SK-N-SH (cell line): ENCODE data around the gene TBL3. TPM values are rescaled to one million over a fixed set of nuclear protein-coding genes. Genes with fewer than 3 reads are reported as not detected.

Experiments
- CTCF ChIA-PET: fragments of 300-600, 350-600 bp; formaldehyde crosslinking; extraction: SDS; loops from one replicate; lab custom pipeline; 2021; lab: Yijun Ruan, JAX
- POLR2A ChIA-PET: fragments of 350-600 bp; sonication (Branson Sonifier 250); formaldehyde crosslinking; extraction: SDS; loops from one replicate; lab custom pipeline; 2020; ENCODE audit warnings: antibody characterized with exemption, inconsistent platforms; lab: Yijun Ruan, JAX
- DNase-seq: peaks from one replicate; pipeline ENCODE4 v3.0.0; 2012
- H2AFZ ChIP-seq: fragments of 200-600 bp; sonication (generic); 2 replicates; pipeline ENCODE4 v1.8.1; 2016; ENCODE audit warnings: antibody characterized with exemption, mild to moderate bottlenecking, low read depth
- H3F3A ChIP-seq: fragments of 200-600 bp; sonication (generic); replicated peaks from 2 replicates; pipeline ENCODE3; 2016; ENCODE audit warnings: antibody characterized with exemption, mild to moderate bottlenecking; ENCODE audit not compliant: insufficient read depth
- H3K27ac ChIP-seq, 2 experiments: fragments of 200-500 bp in 1 of 2; fragments of 200-600 bp in 1 of 2; sonication (Bioruptor generic) in 1 of 2; sonication (generic), shearing (Covaris generic) in 1 of 2; 2 replicates each; pipeline versions ENCODE4 v1.5.1 to v1.6.1; 2014 to 2016; ENCODE audit warnings: low read depth in 2 of 2, inconsistent platforms in 1 of 2, low read length in 1 of 2, mild to moderate bottlenecking in 1 of 2, mixed read lengths in 1 of 2
- H3K27me3 ChIP-seq: fragments of 200-600 bp; sonication (generic), shearing (Covaris generic); 2 replicates; pipeline ENCODE4 v1.6.1; 2016; ENCODE audit warnings: mixed run types; ENCODE audit not compliant: insufficient read depth
- H3K36me3 ChIP-seq, 2 experiments: fragments of 200-500 bp in 1 of 2; fragments of 200-600 bp in 1 of 2; sonication (Bioruptor generic) in 1 of 2; sonication (generic) in 1 of 2; replicated peaks in 1 of 2; 2 replicates each; pipeline versions ENCODE3 to v1.5.1; 2014 to 2016; ENCODE audit warnings: low read length in 1 of 2, mild to moderate bottlenecking in 1 of 2; ENCODE audit not compliant: insufficient read depth in 2 of 2, control insufficient read depth in 1 of 2
- H3K4me1 ChIP-seq, 2 experiments: fragments of 200-500 bp in 1 of 2; fragments of 200-600 bp in 1 of 2; sonication (Bioruptor generic) in 1 of 2; sonication (generic), shearing (Covaris generic) in 1 of 2; 2 replicates each; pipeline versions ENCODE4 v1.5.1 to v1.6.1; 2014 to 2016; ENCODE audit warnings: low read depth in 1 of 2, low read length in 1 of 2, mixed run types in 1 of 2; ENCODE audit not compliant: insufficient read depth in 2 of 2, control insufficient read depth in 1 of 2
- H3K4me2 ChIP-seq: fragments of 200-600 bp; sonication (generic), shearing (Covaris generic); 2 replicates; pipeline ENCODE4 v1.6.1; 2017; ENCODE audit warnings: mixed run types
- H3K4me3 ChIP-seq, 2 experiments: fragments of 200-500 bp in 1 of 2; fragments of 200-600 bp in 1 of 2; sonication (Bioruptor generic) in 1 of 2; sonication (generic), shearing (Covaris generic) in 1 of 2; 2 replicates each; pipeline versions ENCODE4 v1.5.1 to v1.8.1; 2014 to 2016; ENCODE audit warnings: low read depth in 2 of 2, inconsistent platforms in 1 of 2, low read length in 1 of 2, mild to moderate bottlenecking in 1 of 2, mixed read lengths in 1 of 2, moderate library complexity in 1 of 2
- H3K79me2 ChIP-seq: fragments of 200-600 bp; sonication (generic); 2 replicates; pipeline ENCODE4 v1.8.1; 2017; ENCODE audit warnings: mild to moderate bottlenecking; ENCODE audit not compliant: insufficient read depth
- H3K9ac ChIP-seq: fragments of 200-600 bp; sonication (generic); 2 replicates; pipeline ENCODE4 v1.6.1; 2017; ENCODE audit warnings: mixed run types
- H3K9me2 ChIP-seq: fragments of 200-600 bp; sonication (generic); 2 replicates; pipeline ENCODE4 v1.6.1; 2017; ENCODE audit warnings: mixed run types
- H3K9me3 ChIP-seq: fragments of 200-600 bp; sonication (generic); 2 replicates; pipeline ENCODE4 v1.6.1; 2017; ENCODE audit warnings: mixed run types, mild to moderate bottlenecking, moderate library complexity
- H4K20me1 ChIP-seq: fragments of 200-600 bp; sonication (generic); 2 replicates; pipeline ENCODE4 v1.6.1; 2017; ENCODE audit warnings: mild to moderate bottlenecking, mixed run types; ENCODE audit not compliant: insufficient read depth
- CHD2 ChIP-seq: fragments of 150-350 bp; IDR thresholded peaks from 2 replicates; pipeline ENCODE4 v1.6.1; 2018; ENCODE audit warnings: low read length; ENCODE audit not compliant: partially characterized antibody
- EZH2phosphoT487 ChIP-seq: fragments of 200-600 bp; sonication (generic); IDR thresholded peaks from 2 replicates; pipeline ENCODE4 v1.6.1; 2017; ENCODE audit warnings: low read depth, mixed run types, mild to moderate bottlenecking, antibody characterized with exemption, moderate library complexity, borderline replicate concordance
- JUND ChIP-seq: IDR thresholded peaks from 2 replicates; pipeline ENCODE4 v1.4.0; 2012
- NRF1 ChIP-seq: IDR thresholded peaks from 2 replicates; pipeline ENCODE4 v1.6.1; 2012; ENCODE audit warnings: low read depth, mild to moderate bottlenecking, low read length
- POLR2AphosphoS5 ChIP-seq: IDR thresholded peaks from 2 replicates; pipeline ENCODE4 v1.6.1; 2012; ENCODE audit warnings: low read depth, low read length
- TEAD4 ChIP-seq: IDR thresholded peaks from 2 replicates; pipeline ENCODE4 v1.4.0; 2012; ENCODE audit warnings: mild to moderate bottlenecking, borderline replicate concordance; ENCODE audit not compliant: insufficient read depth
- YY1 ChIP-seq: IDR thresholded peaks from 2 replicates; pipeline ENCODE4 v1.4.0; 2012; ENCODE audit warnings: low read depth, mild to moderate bottlenecking
- WGBS: methylation state at CpG from one replicate; pipeline ENCODE4 v1.1.6; 2017; ENCODE audit warnings: low lambda C conversion rate; 5-methylcytosine and 5-hydroxymethylcytosine counted together
- polyA plus RNA-seq, 3 experiments: library from polyadenylated mRNA; depleted of rRNA; stranded (reverse); fragments of >200 nt; gene quantifications; 2 replicates each; pipeline ENCODE4 v1.2.3, GENCODE V29; 2012
- TF ChIP-seq, protein P1 (sequence below): IDR thresholded peaks from 2 replicates; pipeline ENCODE4 v1.6.1; 2012; ENCODE audit warnings: mild to moderate bottlenecking, low read depth, low read length, moderate library complexity
- TF ChIP-seq, protein P2 (sequence below): IDR thresholded peaks from 2 replicates; pipeline ENCODE4 v1.4.0; 2012; ENCODE audit warnings: low read depth, borderline replicate concordance
- TF ChIP-seq, protein P3 (sequence below): fragments of 150-350 bp; IDR thresholded peaks from 2 replicates; pipeline ENCODE4 v1.6.1; 2017; ENCODE audit warnings: antibody characterized with exemption, low read length, low read depth, borderline replicate concordance
- TF ChIP-seq, protein P4 (sequence below): fragments of 150-350 bp; IDR thresholded peaks from 2 replicates; pipeline ENCODE4 v1.6.1; 2016; ENCODE audit warnings: mild to moderate bottlenecking, low read depth, low read length
- TF ChIP-seq, protein P5 (sequence below): IDR thresholded peaks from 2 replicates; pipeline ENCODE4 v1.4.0; 2012; ENCODE audit warnings: low read depth, borderline replicate concordance

The TBL3 gene
- polyA plus RNA-seq, 1 of the 3 experiments (the other 2 are of a cell fraction) = 37.1 TPM

DNA sequence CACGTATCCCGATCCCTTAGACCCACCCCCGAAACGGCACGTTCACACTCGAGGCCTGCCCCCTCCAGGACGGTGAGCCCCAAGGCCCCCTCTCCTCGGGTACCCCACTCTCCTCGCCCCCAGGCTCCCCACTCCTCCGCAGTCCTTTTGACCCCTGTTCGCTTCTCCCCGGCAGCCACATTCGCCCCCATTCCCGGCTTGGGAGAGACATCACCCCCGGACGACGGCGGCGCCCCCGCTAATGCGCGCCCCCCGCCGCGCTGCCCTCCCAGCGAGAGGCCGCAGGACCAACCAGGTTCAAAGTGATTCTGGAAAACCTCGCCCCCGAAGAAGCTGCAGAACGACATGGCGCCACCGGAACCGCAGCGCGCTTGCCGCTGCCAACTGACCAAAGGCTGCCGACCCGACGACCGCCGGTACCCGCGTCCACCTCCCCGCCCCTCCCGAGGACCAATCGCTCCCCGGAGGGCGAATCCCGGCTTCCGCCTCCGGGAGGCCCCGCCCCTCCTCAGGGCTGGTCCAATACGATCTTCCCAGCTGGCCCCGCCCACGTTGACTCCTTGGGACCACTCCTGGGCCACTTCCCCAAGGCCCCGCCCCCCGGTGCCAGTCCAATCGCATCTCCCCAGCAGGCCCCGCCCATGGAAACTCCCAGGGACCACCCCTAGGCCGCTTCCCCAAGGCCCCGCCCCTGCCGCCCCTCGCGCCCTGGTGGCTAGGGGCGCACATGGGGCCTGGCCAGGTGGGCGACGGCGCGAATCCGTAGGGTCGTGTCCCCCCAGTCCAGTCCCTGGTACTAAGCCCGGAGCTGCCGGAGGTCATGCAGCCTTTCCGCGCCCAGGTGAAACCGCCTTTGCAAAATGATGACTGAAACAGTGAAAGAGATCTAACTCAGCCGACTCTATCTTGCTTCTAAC, 28.8 kb upstream of the TBL3 start, which contains the start of gene MSRB1 (continued):
- TF ChIP-seq, protein P1, sequence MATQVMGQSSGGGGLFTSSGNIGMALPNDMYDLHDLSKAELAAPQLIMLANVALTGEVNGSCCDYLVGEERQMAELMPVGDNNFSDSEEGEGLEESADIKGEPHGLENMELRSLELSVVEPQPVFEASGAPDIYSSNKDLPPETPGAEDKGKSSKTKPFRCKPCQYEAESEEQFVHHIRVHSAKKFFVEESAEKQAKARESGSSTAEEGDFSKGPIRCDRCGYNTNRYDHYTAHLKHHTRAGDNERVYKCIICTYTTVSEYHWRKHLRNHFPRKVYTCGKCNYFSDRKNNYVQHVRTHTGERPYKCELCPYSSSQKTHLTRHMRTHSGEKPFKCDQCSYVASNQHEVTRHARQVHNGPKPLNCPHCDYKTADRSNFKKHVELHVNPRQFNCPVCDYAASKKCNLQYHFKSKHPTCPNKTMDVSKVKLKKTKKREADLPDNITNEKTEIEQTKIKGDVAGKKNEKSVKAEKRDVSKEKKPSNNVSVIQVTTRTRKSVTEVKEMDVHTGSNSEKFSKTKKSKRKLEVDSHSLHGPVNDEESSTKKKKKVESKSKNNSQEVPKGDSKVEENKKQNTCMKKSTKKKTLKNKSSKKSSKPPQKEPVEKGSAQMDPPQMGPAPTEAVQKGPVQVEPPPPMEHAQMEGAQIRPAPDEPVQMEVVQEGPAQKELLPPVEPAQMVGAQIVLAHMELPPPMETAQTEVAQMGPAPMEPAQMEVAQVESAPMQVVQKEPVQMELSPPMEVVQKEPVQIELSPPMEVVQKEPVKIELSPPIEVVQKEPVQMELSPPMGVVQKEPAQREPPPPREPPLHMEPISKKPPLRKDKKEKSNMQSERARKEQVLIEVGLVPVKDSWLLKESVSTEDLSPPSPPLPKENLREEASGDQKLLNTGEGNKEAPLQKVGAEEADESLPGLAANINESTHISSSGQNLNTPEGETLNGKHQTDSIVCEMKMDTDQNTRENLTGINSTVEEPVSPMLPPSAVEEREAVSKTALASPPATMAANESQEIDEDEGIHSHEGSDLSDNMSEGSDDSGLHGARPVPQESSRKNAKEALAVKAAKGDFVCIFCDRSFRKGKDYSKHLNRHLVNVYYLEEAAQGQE = no peak
- TF ChIP-seq, protein P2, sequence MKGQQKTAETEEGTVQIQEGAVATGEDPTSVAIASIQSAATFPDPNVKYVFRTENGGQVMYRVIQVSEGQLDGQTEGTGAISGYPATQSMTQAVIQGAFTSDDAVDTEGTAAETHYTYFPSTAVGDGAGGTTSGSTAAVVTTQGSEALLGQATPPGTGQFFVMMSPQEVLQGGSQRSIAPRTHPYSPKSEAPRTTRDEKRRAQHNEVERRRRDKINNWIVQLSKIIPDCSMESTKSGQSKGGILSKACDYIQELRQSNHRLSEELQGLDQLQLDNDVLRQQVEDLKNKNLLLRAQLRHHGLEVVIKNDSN = no peak
- TF ChIP-seq YY1 (no peak), NRF1 (no peak), JUND (no peak), CHD2 (no peak), TEAD4 (no peak)
- TF ChIP-seq, protein P3, sequence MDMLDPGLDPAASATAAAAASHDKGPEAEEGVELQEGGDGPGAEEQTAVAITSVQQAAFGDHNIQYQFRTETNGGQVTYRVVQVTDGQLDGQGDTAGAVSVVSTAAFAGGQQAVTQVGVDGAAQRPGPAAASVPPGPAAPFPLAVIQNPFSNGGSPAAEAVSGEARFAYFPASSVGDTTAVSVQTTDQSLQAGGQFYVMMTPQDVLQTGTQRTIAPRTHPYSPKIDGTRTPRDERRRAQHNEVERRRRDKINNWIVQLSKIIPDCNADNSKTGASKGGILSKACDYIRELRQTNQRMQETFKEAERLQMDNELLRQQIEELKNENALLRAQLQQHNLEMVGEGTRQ = no peak

DNA sequence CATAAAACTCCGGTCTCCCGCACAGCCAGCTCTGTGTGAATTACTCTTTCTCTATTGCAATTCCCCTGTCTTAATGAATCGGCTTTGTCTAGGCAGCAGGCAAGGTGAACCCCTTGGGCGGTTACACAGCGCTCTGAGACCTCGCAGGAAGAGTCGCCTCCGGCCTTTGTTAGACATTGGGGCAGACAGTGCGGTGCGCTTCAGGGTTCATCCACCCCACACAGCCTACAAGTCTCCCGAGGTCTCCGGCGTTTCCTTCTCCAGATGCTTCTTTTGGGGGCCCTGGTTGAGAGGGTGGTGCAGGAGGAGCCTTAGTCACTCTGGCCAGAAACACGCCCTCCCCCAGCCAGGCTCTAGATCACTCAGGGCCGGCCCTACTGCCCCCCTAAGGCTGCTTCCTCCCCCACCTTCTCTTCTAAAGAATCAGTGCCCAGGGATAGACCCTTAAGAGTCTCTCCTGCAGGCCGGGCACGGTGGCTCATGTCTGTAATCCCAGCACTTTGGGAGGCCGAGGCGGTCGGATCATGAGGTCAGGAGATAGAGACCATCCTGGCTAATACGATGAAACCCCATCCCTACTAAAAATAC, 27.1 kb upstream of the TBL3 start:
- peaks cover 0 to 10% of the 10 kb centered on the region in 2 experiments; a peak in 2 of 4 replicates for H3K4me1 ChIP-seq

More for the DNA sequence above, 27.1 kb upstream of the TBL3 start:
- Histone ChIP-seq H3K4me3 (no peak overlapping the region), H3K36me3 (peaks cover 0 to 8% of the 10 kb centered on the region in 2 experiments), H3K27ac (no peak overlapping the region), H3K4me2 (no peak overlapping the region), H2AFZ (no peak overlapping the region), H4K20me1 (no peaks in the 10 kb centered on the region), H3K9me3 (no peaks in the 10 kb centered on the region), H3K9me2 (no peaks in the 10 kb centered on the region)
- ChIA-PET CTCF (interaction anchor here (1.9 to 3.4 kb wide), 3 partner anchors 14 to 15 kb away, joined by 6 to 16 read pairs (median 8); partner anchors contain the start of gene NDUFB10), POLR2A (no interaction called here)
- DNase-seq = no peak
- WGBS = 94% methylated on average over 18 of the region's 21 CpGs
- TF ChIP-seq, protein P4, sequence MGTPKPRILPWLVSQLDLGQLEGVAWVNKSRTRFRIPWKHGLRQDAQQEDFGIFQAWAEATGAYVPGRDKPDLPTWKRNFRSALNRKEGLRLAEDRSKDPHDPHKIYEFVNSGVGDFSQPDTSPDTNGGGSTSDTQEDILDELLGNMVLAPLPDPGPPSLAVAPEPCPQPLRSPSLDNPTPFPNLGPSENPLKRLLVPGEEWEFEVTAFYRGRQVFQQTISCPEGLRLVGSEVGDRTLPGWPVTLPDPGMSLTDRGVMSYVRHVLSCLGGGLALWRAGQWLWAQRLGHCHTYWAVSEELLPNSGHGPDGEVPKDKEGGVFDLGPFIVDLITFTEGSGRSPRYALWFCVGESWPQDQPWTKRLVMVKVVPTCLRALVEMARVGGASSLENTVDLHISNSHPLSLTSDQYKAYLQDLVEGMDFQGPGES = no peak
- TF ChIP-seq YY1 (no peak), POLR2AphosphoS5 (no peak), EZH2phosphoT487 (no peak)
- TF ChIP-seq, protein P5, sequence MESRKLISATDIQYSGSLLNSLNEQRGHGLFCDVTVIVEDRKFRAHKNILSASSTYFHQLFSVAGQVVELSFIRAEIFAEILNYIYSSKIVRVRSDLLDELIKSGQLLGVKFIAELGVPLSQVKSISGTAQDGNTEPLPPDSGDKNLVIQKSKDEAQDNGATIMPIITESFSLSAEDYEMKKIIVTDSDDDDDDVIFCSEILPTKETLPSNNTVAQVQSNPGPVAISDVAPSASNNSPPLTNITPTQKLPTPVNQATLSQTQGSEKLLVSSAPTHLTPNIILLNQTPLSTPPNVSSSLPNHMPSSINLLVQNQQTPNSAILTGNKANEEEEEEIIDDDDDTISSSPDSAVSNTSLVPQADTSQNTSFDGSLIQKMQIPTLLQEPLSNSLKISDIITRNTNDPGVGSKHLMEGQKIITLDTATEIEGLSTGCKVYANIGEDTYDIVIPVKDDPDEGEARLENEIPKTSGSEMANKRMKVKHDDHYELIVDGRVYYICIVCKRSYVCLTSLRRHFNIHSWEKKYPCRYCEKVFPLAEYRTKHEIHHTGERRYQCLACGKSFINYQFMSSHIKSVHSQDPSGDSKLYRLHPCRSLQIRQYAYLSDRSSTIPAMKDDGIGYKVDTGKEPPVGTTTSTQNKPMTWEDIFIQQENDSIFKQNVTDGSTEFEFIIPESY = no peak
- TF ChIP-seq, all 33 proteins: peak for 0
- Histone ChIP-seq H3K9ac (no peak overlapping the region), H3K27me3 (no peaks in the 10 kb centered on the region), H3K79me2 (no peaks in the 10 kb centered on the region), H3F3A (no peaks in the 10 kb centered on the region)
